Mesothelial cell of epicardium (in vitro differentiated cells): Measurements from ENCODE around the gene UQCR10. TPM values are rescaled to one million over a fixed set of nuclear protein-coding genes. Genes with fewer than 3 reads are reported as not detected.

Experiments
- DNase-seq, 2 experiments: peaks; one replicate each; pipeline ENCODE4 v3.0.0; 2021; ENCODE audit warnings: low spot score in 2 of 2; ENCODE audit not compliant: unreplicated experiment in 2 of 2
- H3K27ac Mint-ChIP-seq: 2 replicates; pipeline ENCODE4 v1.8.0; 2021; ENCODE audit warnings: mixed read lengths
- H3K27me3 Mint-ChIP-seq: 2 replicates; pipeline ENCODE4 v1.8.0; 2021; ENCODE audit warnings: low read depth, mixed read lengths
- H3K36me3 Mint-ChIP-seq: 2 replicates; pipeline ENCODE4 v1.8.0; 2021; ENCODE audit warnings: mixed read lengths
- H3K4me1 Mint-ChIP-seq: 2 replicates; pipeline ENCODE4 v1.8.0; 2021; ENCODE audit warnings: mixed read lengths
- H3K4me3 Mint-ChIP-seq: 2 replicates; pipeline ENCODE4 v1.8.0; 2021; ENCODE audit warnings: mild to moderate bottlenecking, moderate library complexity, mixed read lengths
- H3K9me3 Mint-ChIP-seq: 2 replicates; pipeline ENCODE4 v1.8.0; 2021; ENCODE audit warnings: mixed read lengths
- total RNA-seq: library from RNA; stranded (reverse); gene quantifications from 3 replicates; pipeline ENCODE4 v1.2.1, GENCODE V29; 2021
- TF ChIP-seq, protein P1 (sequence below): fragments of 200-600 bp; sonication (generic); IDR thresholded peaks from one replicate; pipeline ENCODE4 v1.5.0; 2021; ENCODE audit warnings: antibody characterized with exemption; ENCODE audit not compliant: unreplicated experiment

Gene UQCR10
- total RNA-seq, 1 donor from 2014 or later, result 72.9 TPM

DNA sequence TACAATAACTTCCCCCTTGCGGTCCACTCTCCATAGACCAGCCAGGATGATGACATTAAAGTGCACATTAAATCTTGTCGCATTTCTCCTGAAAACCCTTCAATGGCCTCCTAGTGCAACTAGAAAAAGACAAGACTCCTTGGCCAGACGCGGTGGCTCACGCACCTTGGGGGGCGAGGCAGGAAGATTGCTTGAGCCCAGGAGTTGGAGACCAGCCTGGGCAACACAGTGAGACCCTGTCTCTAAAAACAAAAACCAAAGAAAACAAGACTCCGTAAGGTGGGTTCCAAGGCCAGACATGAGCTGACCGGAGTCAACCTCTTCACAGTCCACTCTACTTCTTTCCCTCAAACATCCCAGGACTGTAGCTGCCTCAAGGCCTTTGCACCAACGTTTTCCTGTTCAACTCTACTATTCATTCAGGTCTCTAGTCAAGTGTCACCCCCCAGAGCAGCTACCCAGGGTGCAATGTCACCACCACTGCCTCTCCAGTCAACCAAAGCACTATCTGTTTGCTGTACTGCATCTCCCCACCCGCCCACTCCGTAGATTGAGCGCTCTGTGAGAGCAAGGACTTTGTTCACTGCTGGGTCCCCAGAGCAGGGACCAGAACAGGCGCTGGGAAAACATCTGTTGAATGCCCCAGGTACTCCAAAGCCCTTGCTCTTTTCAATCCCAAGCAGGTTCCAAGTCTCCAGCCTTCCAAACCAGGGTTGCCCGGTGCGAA lies 1.1 kb upstream of the UQCR10 start:
- Mint-ChIP-seq H3K9me3 (no peaks in the 10 kb centered on the region), H3K36me3 (peaks cover 14% of the 10 kb centered on the region), H3K27me3 (no peaks in the 10 kb centered on the region), H3K4me1 (peaks cover 24% of the 10 kb centered on the region), H3K4me3 (peak overlapping the region; percentile 100), H3K27ac (peak overlapping the region; percentile 99)
- peak in 1 of 2 experiments; percentile 40 for DNase-seq
- TF ChIP-seq, protein P1, sequence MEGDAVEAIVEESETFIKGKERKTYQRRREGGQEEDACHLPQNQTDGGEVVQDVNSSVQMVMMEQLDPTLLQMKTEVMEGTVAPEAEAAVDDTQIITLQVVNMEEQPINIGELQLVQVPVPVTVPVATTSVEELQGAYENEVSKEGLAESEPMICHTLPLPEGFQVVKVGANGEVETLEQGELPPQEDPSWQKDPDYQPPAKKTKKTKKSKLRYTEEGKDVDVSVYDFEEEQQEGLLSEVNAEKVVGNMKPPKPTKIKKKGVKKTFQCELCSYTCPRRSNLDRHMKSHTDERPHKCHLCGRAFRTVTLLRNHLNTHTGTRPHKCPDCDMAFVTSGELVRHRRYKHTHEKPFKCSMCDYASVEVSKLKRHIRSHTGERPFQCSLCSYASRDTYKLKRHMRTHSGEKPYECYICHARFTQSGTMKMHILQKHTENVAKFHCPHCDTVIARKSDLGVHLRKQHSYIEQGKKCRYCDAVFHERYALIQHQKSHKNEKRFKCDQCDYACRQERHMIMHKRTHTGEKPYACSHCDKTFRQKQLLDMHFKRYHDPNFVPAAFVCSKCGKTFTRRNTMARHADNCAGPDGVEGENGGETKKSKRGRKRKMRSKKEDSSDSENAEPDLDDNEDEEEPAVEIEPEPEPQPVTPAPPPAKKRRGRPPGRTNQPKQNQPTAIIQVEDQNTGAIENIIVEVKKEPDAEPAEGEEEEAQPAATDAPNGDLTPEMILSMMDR, result no peak

DNA sequence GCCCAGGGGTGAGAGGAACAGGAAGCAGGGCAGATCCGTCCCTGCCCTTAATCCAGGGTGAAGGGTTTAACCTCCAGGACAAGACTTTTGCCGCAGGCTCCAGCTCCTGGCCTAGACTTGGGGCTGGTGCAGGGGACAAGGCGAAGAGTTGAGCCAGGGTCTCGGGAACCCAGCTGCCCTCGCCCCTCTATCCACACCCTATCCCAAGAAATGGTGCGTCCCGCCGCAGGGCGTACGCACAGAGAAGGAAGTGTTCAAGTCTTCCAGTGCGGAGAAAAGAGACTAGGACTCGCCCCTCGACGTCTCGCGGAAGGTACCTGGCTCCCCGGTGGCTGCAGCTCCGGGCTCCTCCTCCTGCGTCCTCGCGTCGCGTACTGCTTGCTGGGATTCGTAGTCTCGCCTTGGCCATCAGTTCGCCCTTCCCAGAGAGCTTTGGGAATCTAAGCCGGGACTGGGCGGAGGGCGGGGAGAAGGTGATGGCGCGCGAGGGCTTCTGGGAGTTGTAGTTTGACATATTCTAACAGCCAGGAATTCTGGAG lies 468 bp upstream of the UQCR10 start, which contains the start of gene ZMAT5:
TSS of gene ZMAT5 (minus strand) at position 376 of the 539 bp plus-strand sequence. CDS start 18,463 bp downstream, outside the sequence.
- Mint-ChIP-seq H3K9me3 (no peaks in the 10 kb centered on the region), H3K36me3 (peaks cover 15% of the 10 kb centered on the region), H3K27me3 (no peaks in the 10 kb centered on the region), H3K27ac (peak within 1 kb of the TSS; percentile 99), H3K4me1 (peaks cover 24% of the 10 kb centered on the region), H3K4me3 (peak within 1 kb of the TSS; percentile 100)
- TF ChIP-seq, protein P1, result no peak
- peak; percentile 89 to 91 for DNase-seq

DNA sequence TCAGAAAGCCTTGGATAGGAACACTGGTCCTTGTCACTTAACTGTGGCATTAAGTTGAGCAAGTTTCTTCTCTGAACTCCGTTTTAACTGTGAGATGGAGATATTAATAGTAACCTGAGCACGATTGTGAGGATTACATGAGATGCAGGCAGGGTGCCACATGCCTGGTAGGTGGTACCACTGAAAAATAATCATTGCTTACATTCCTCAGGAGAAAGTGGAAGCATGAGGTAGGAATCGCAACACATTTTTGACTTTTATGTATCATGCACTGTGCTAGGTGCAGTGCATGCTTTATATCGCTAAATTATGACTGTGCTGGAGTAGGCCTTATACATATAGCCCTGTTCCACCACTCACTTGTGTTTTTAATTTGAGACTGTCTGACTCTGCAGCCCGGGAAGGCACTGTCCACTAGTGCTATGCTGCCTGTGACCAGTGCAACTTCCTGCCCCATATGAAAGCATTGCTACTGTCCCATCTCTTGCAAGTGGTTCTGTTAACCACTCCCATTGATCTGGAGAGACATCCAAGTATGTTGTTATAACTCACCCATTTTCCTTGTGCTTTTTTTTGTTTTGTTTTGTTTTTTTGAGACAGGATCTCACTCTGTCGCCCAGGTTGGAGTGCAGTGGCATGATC lies 1.0 kb downstream of the UQCR10 start:
- peaks cover 24% of the 10 kb centered on the region for H3K4me1 Mint-ChIP-seq
- TF ChIP-seq, protein P1, result no peak
- no peak for DNase-seq
- no peaks in the 10 kb centered on the region for H3K27me3 Mint-ChIP-seq
- peak overlapping the region; percentile 100 for H3K4me3 Mint-ChIP-seq
- peak overlapping the region; percentile 99 for H3K27ac Mint-ChIP-seq
- peaks cover 17% of the 10 kb centered on the region for H3K36me3 Mint-ChIP-seq
- H3K9me3 Mint-ChIP-seq, result no peaks in the 10 kb centered on the region

DNA sequence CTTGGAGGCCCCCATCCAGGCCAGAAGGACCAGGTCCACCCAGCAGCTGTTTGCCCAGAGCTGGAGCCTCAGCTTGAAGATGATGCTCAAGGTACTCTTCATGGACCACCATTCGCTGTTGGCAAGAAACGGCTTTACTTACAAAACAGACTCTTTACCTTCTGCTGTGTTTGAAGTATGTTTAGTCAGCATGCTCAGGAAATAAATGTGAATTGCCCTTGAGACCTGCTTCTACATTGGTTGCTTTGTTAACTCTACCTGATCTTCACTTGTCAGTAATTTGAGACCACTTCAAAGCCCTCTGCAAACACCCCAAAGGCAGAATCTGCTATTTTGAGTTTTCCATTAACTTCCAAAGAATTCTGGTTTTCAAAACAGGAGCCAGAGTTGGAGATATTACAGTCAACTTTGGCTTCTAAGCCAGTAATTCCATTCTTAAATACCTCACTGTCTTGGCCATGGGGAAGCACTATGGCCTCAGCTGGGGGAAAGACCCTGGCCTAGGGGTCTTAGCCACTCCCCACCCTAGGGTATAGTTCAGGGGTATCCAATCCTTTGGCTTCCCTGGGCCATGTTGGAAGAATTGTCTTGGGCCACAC lies 2.7 kb downstream of the UQCR10 start:
- TF ChIP-seq, protein P1, result no peak
- Mint-ChIP-seq H3K27ac (no peak overlapping the region), H3K9me3 (no peaks in the 10 kb centered on the region), H3K36me3 (peaks cover 17% of the 10 kb centered on the region), H3K4me3 (peak overlapping the region; percentile 26), H3K4me1 (peaks cover 24% of the 10 kb centered on the region), H3K27me3 (no peaks in the 10 kb centered on the region)
- no peak for DNase-seq

DNA sequence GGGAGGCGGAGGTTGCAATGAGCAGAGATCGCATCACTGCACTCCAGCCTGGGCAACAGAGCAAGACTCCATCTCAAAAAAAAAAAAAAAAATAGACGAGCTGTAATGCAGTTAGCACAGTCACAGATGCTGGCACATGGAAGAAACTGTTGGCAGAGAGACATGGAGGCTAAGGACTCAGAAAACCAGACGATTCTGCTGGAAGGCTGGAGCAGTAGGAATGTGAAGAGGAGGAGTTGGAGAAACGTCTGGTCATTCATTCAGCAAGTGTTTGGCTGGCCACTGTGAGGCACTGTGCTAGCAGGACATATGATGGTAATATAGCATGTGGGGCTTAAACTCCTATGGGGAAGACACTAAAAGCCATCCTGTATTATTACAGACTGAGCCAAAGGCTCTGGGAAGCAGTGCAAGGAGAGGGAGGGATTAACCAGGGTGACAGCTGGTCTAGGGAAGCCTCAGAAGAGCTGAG lies 5.0 kb downstream of the UQCR10 start:
- TF ChIP-seq, protein P1, result no peak
- Mint-ChIP-seq H3K9me3 (no peaks in the 10 kb centered on the region), H3K27me3 (no peaks in the 10 kb centered on the region), H3K4me1 (peaks cover 13% of the 10 kb centered on the region), H3K27ac (no peak overlapping the region), H3K4me3 (no peak overlapping the region), H3K36me3 (peaks cover 17% of the 10 kb centered on the region)
- no peak for DNase-seq
